Measurements from ENCODE around the gene ESYT2.
A peak's percentile ranks its signal among the peaks of the same experiment; 100 is the strongest.

DNA sequence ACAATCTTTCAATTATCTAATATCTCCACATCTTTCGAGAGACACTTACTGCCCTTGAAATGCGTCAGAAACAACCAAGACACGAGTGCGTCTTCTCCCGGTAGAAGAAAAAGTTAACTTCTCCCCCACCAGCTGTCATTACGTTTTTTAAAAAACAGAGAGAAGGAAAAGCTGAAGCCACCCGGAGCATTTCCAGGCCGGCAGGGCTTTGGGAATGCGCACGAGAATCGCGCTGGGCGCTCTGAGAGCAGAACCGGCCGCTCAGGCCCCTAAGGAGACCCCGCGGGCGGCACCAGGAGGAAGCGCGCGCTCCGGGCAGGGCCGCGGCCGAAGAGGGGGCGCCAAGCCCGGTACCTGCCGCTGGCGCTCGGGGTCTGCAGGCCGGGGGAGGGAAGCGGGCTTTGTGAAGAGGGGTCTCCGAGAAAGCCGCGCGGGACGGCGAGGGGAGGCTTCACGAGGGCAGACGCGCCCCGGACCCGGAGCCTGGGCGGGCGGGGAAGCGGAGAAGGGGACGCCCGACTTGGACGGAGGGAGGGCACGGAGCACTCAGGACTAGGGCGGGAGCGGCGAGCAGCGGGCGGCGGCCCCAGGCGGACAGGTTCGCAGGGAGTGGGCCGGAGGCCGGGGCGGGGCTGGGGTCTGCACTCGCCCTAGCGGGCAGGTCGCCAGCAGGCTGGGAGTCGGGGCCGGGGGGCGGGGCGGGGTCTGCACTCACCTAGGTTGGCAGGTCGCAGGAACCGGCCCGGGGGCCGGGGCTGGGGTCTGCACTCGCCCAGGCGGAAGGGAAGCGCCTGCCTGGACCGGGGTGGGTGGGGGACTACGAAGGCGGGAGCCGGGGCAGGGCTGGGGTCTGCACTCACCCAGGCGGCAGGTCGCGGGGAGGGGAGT lies 932 bp downstream of the ESYT2 start:
- TF ChIP-seq POLR2A (IDR thresholded peaks at IDR 0.05) (peak in 1 of 2 donors; percentile 27), POLR2AphosphoS5 (IDR thresholded peaks at IDR 0.05) (no peak)
- TF ChIP-seq, protein P1, sequence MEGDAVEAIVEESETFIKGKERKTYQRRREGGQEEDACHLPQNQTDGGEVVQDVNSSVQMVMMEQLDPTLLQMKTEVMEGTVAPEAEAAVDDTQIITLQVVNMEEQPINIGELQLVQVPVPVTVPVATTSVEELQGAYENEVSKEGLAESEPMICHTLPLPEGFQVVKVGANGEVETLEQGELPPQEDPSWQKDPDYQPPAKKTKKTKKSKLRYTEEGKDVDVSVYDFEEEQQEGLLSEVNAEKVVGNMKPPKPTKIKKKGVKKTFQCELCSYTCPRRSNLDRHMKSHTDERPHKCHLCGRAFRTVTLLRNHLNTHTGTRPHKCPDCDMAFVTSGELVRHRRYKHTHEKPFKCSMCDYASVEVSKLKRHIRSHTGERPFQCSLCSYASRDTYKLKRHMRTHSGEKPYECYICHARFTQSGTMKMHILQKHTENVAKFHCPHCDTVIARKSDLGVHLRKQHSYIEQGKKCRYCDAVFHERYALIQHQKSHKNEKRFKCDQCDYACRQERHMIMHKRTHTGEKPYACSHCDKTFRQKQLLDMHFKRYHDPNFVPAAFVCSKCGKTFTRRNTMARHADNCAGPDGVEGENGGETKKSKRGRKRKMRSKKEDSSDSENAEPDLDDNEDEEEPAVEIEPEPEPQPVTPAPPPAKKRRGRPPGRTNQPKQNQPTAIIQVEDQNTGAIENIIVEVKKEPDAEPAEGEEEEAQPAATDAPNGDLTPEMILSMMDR (IDR thresholded peaks at IDR 0.05), result peak in 1 of 4 experiments; percentile 13
